ENCODE data around the gene CRMP1.

CRMP1 gene

DNA sequence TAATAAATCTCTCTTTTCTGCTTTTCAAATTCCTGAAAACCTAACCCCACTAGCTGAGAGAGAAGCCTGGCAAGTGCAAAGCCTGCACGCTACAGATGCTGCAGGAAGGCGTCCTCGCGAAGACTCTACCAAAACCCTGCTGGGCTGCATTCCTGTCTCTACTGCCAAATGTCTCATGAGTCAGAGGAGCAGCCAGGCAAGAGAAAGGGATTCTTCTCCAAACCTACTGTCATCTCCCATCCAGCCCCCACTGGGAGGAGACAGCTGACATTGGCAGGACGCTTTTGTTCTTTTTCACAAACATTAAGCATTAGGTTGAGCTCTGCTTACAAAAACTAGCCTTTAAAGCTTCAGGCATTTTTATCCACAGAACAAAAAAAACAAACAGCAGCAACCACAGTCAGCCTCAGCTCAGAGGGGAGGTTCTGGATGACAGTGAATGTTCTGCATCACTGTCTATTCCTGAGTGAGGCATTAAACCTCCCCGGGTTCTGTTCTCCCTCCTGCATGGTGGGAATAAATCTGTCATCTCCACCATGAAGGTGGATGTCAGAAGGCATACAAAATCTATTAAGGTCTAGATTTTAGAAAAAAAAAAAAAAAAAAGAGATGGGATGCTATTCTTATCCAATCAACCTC is 18.0 kb downstream of the CRMP1 start:
- Histone ChIP-seq H3K4me1 (ENCODE audit: control insufficient read depth, insufficient read depth, low read length, unreplicated experiment) (no peaks in the 10 kb centered on the region), H3K4me3 (ENCODE audit: low read depth, low read length) (no peak overlapping the region), H3K79me2 (ENCODE audit: control insufficient read depth, insufficient read depth, low read length, unreplicated experiment) (no peaks in the 10 kb centered on the region), H2AFZ (ENCODE audit: low read length, unreplicated experiment) (no peak overlapping the region), H3K27me3 (ENCODE audit: insufficient read depth, low read length) (peaks cover 59% of the 10 kb centered on the region), H3K27ac (ENCODE audit: low read depth, low read length) (no peak overlapping the region), H3K36me3 (ENCODE audit: insufficient read depth, low read length) (no peaks in the 10 kb centered on the region)

DNA sequence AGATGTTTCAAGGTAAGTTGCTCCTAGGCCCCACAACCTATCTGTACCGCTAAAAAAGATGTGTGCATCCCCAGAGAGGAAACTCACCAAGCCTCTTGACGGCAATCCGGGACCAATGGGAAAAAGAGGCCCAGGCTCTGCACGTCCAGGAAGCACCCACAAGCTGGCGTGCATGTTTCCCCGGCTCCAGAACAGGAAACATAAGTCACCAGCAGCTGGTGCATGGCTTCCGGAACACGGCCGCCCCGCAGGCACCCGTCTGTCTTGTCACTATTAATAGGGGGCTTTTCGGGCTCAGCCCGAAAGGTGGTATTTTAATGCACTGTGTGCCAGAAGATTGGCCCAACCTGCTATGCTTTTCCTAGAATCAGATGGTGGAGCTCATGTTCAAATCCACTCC is 22.2 kb downstream of the CRMP1 start:
- Histone ChIP-seq H3K27me3 (ENCODE audit: insufficient read depth, low read length) (peaks cover 49% of the 10 kb centered on the region), H3K27ac (ENCODE audit: low read depth, low read length) (no peak overlapping the region), H3K79me2 (ENCODE audit: control insufficient read depth, insufficient read depth, low read length, unreplicated experiment) (no peaks in the 10 kb centered on the region), H2AFZ (ENCODE audit: low read length, unreplicated experiment) (no peak overlapping the region), H3K4me1 (ENCODE audit: control insufficient read depth, insufficient read depth, low read length, unreplicated experiment) (no peaks in the 10 kb centered on the region), H3K36me3 (ENCODE audit: insufficient read depth, low read length) (no peaks in the 10 kb centered on the region), H3K4me3 (ENCODE audit: low read depth, low read length) (no peak overlapping the region)

DNA sequence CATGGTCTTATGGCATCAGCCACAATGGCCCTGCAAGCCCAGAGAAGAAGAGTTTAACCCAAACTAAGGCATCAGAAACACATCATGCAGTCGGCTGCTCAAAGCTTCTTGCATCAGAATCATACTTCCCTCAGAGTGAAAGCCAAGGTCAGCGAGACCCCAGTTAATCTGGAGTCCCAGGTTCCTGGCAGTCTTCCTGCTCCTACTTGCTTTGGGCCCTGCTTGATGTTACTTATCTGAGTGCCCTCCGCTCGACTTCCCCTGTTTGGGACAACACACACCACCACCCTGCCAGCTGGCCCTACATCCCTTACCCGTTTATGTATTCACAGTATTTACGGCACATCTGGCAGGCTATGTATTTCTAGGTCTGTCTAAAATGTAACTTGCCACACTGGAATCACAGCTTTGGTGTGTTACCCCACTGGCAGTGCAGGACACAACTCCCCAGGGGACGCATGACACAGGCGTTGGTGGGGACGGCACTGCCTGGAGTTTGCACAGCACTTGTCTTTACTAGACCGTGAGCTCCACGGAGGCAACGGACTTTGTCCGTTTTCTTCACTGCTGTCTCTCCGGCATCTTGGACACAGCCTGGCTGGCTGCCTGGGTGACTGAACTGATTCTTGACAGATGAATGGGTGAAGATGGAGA is 22.8 kb downstream of the CRMP1 start:
- Histone ChIP-seq H3K27ac (ENCODE audit: low read depth, low read length) (no peak overlapping the region), H3K4me3 (ENCODE audit: low read depth, low read length) (no peak overlapping the region), H3K79me2 (ENCODE audit: control insufficient read depth, insufficient read depth, low read length, unreplicated experiment) (no peaks in the 10 kb centered on the region)

DNA sequence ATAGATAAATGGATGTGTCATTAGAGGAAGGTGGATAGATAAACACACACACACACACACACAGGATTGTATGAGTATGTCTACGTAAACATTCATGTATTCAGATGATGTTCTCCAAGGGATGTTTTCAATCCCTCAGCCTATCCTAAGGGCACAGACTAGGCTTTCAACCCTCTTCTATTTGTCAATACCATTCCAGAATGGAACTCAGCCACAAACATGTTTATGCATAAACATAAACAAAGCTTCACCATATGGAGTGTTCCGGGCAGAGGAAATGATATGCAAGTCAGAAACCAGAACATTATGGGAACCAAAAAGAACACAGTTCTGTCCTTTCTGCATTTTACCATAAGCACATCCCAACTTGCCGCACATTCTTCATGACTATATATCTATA is 25.0 kb downstream of the CRMP1 start:
- peaks cover 44% of the 10 kb centered on the region for H3K27me3 ChIP-seq (ENCODE audit: insufficient read depth, low read length)
- H3K4me1 ChIP-seq (ENCODE audit: control insufficient read depth, insufficient read depth, low read length, unreplicated experiment) = peaks cover 3% of the 10 kb centered on the region
- no peak overlapping the region for H3K27ac ChIP-seq (ENCODE audit: low read depth, low read length)
- H3K4me3 ChIP-seq (ENCODE audit: low read depth, low read length) = no peak overlapping the region
- H2AFZ ChIP-seq (ENCODE audit: low read length, unreplicated experiment) = no peak overlapping the region
- H3K36me3 ChIP-seq (ENCODE audit: insufficient read depth, low read length) = no peaks in the 10 kb centered on the region
- H3K79me2 ChIP-seq (ENCODE audit: control insufficient read depth, insufficient read depth, low read length, unreplicated experiment) = no peaks in the 10 kb centered on the region

More for the DNA sequence above, 22.8 kb downstream of the CRMP1 start:
- Histone ChIP-seq H2AFZ (ENCODE audit: low read length, unreplicated experiment) (no peak overlapping the region), H3K4me1 (ENCODE audit: control insufficient read depth, insufficient read depth, low read length, unreplicated experiment) (no peaks in the 10 kb centered on the region), H3K36me3 (ENCODE audit: insufficient read depth, low read length) (no peaks in the 10 kb centered on the region), H3K27me3 (ENCODE audit: insufficient read depth, low read length) (peaks cover 49% of the 10 kb centered on the region)

DNA sequence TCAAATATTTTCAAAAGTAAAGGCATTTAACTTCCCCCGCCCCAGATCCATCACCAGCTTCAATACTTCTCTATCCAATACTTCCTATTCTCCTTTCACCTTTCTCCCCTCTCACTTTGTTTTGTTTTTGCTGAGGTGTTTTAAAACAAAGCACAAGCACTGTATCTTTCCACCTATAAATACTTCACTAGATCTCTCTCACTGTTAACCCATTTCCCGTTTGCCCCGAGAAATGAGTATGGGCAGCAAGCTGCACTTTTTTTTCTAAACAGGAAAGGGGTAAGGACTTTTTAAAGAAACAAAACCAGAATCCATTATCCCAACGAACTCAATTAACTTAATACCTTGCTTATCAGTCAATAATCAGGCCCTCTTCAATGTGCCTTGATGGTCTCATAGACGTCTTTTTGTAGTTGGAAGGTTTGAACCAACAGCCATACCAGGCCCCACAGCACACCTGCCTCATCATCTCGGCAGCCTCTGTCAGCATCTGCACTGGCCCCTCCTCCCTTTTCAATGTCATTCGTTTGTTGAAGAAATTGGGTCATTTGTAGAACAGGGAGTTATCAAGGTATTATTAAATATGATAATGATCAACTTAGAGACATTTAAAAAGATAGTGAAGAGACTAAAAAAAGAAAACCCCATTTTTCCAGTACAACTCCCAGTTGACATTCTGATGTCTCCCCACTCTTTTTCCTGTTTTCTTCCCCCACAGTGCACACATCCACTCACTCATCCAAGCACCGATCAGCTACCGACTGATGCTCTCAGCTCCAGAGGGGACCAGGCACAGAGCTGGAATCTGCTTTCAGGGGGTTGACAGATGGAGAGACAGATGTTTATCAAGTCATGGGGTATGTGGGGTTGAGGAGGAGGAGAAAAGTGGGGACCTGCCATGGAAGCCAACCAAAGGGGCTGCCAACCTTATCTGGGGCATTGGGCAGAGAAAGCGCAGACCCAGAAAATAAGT is 25.8 kb downstream of the CRMP1 start:
- H3K27me3 ChIP-seq (ENCODE audit: insufficient read depth, low read length) = peaks cover 44% of the 10 kb centered on the region
- no peak overlapping the region for H3K27ac ChIP-seq (ENCODE audit: low read depth, low read length)
- H2AFZ ChIP-seq (ENCODE audit: low read length, unreplicated experiment) = no peak overlapping the region
- no peaks in the 10 kb centered on the region for H3K79me2 ChIP-seq (ENCODE audit: control insufficient read depth, insufficient read depth, low read length, unreplicated experiment)
- H3K4me1 ChIP-seq (ENCODE audit: control insufficient read depth, insufficient read depth, low read length, unreplicated experiment) = peaks cover 3% of the 10 kb centered on the region
- H3K36me3 ChIP-seq (ENCODE audit: insufficient read depth, low read length) = no peaks in the 10 kb centered on the region
- no peak overlapping the region for H3K4me3 ChIP-seq (ENCODE audit: low read depth, low read length)

DNA sequence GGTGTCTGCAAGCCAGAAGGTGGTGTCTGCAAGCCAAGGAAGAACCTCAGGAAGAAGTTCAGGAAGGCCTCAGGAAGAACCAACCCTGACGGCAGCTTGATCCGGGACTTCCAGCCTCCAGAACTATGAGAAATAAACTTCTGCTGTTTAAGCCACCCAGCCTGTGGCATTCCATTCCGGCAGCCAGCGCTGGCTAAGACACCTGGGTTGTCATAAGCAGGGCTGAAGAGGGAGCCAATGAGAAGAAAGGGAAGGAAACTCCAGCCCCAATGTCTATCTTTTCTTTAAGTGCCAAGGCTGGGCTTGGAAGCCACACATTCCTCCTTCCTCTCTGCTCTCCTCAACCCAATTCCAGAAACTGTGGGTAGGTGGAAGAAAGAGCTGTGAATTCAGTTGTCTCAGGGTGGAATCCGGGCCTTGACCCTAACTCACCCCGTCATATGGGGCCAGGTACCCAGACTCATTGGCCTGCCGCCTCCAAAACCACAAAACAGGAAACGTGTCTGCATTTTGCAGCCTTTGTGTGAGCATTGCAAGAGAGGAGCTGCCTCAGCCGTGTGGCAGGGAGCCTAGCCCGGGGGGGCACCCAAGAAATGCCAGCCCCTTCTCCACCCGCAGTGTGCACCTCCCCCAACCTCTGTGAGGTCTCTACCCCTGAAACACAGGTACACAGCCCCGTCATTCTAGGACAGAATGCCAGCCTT is 26.8 kb downstream of the CRMP1 start:
- Histone ChIP-seq H3K36me3 (ENCODE audit: insufficient read depth, low read length) (no peaks in the 10 kb centered on the region), H3K27me3 (ENCODE audit: insufficient read depth, low read length) (peaks cover 50% of the 10 kb centered on the region), H3K4me1 (ENCODE audit: control insufficient read depth, insufficient read depth, low read length, unreplicated experiment) (peaks cover 3% of the 10 kb centered on the region), H2AFZ (ENCODE audit: low read length, unreplicated experiment) (no peak overlapping the region), H3K27ac (ENCODE audit: low read depth, low read length) (no peak overlapping the region), H3K79me2 (ENCODE audit: control insufficient read depth, insufficient read depth, low read length, unreplicated experiment) (no peaks in the 10 kb centered on the region), H3K4me3 (ENCODE audit: low read depth, low read length) (no peak overlapping the region)

DNA sequence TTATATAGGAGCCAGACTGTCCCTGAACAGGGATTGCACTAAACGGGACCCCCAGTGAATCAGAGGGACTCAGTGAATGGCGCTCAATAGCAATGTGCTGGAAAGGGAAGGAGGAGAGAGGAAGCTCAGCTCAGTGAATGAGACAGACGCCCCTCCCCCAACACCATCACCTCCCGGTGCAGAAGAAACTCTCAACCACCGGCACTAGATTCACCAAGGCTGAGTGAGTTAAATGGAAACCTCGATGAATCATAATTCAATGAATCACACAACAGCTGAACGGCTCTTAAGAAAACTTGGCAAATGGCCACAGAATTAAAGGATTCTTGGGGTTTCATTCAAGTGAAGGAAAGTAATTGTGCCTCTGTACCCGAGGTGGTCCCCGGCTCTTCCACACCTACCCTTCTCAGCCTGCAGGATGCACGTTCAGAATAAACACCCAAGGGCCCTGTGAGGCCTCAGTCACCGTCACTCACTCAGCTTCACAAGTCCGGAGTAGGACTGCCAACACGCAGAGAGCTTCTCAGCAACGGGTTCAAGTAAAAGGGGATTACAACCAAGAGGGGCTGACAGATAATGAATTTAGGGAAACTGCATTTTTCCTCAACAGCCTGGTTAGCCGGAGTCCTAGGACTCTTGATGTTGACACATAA is 29.3 kb downstream of the CRMP1 start:
- no peaks in the 10 kb centered on the region for H3K36me3 ChIP-seq (ENCODE audit: insufficient read depth, low read length)
- peaks cover 53% of the 10 kb centered on the region for H3K27me3 ChIP-seq (ENCODE audit: insufficient read depth, low read length)
- H3K79me2 ChIP-seq (ENCODE audit: control insufficient read depth, insufficient read depth, low read length, unreplicated experiment) = no peaks in the 10 kb centered on the region
- no peak overlapping the region for H2AFZ ChIP-seq (ENCODE audit: low read length, unreplicated experiment)
- H3K4me3 ChIP-seq (ENCODE audit: low read depth, low read length) = no peak overlapping the region
- H3K4me1 ChIP-seq (ENCODE audit: control insufficient read depth, insufficient read depth, low read length, unreplicated experiment) = peaks cover 3% of the 10 kb centered on the region
- no peak overlapping the region for H3K27ac ChIP-seq (ENCODE audit: low read depth, low read length)

DNA sequence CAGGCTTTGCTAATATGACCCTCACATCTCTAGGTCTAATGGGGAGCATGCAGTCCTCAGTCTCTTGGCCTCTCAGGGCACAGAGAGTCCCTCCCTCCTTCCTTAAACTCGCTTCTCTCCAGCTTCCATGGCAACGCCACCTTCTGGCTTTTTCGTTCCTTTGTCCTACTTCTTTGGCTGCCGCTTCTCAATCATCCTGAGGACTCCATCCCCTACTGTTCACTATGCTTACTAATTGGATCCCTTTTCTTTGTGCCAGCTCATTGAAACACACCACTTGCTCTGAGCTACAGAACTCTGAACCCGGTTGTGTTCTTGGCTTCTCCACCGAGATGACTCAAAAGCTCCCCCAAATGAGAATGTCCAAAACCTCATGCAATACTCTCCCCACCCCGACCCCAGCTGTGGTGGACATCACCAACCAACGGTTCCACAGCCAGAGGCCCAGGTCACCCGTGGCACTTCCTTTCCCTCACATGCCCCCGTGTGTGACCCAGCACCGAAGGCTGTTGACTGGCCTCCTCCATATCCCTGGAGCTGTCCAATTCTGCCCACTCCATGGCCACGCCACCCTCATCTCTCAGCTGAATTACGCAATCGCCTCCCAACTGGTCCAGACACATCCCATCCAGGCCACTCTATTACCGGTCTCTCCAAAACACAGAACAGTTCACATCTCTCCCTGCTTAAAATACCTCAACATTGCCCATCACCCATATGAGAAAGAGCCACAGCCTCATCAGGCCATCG is 34.7 kb downstream of the CRMP1 start:
- Histone ChIP-seq H3K36me3 (ENCODE audit: insufficient read depth, low read length) (no peaks in the 10 kb centered on the region), H3K27me3 (ENCODE audit: insufficient read depth, low read length) (peaks cover 60% of the 10 kb centered on the region), H3K27ac (ENCODE audit: low read depth, low read length) (no peak overlapping the region), H3K4me1 (ENCODE audit: control insufficient read depth, insufficient read depth, low read length, unreplicated experiment) (peaks cover 1% of the 10 kb centered on the region), H3K79me2 (ENCODE audit: control insufficient read depth, insufficient read depth, low read length, unreplicated experiment) (no peaks in the 10 kb centered on the region), H3K4me3 (ENCODE audit: low read depth, low read length) (no peak overlapping the region), H2AFZ (ENCODE audit: low read length, unreplicated experiment) (no peak overlapping the region)

DNA sequence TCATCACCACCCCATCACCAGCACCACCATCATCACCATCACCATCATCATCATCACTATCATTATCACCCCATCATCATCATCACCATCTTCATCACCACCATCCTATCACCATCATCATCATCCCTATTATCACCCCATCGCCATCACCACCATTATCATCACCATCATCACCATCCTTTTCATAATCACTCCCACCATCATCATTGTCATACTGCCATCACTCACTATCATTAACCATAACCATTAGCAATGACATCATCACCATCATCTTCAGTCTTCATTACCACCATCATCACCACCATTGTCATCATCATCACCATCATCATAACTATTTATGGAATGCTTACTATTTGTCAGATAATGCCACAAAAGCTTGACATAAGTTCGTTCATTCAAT is 35.7 kb downstream of the CRMP1 start:
- H3K36me3 ChIP-seq (ENCODE audit: insufficient read depth, low read length) = no peaks in the 10 kb centered on the region
- H3K4me3 ChIP-seq (ENCODE audit: low read depth, low read length) = no peak overlapping the region
- peaks cover 66% of the 10 kb centered on the region for H3K27me3 ChIP-seq (ENCODE audit: insufficient read depth, low read length)
- H3K79me2 ChIP-seq (ENCODE audit: control insufficient read depth, insufficient read depth, low read length, unreplicated experiment) = no peaks in the 10 kb centered on the region
- H3K27ac ChIP-seq (ENCODE audit: low read depth, low read length) = no peak overlapping the region
- H3K4me1 ChIP-seq (ENCODE audit: control insufficient read depth, insufficient read depth, low read length, unreplicated experiment) = no peaks in the 10 kb centered on the region
- no peak overlapping the region for H2AFZ ChIP-seq (ENCODE audit: low read length, unreplicated experiment)
